ENCODE data around the gene VAMP8. TPM values are rescaled to one million over a fixed set of nuclear protein-coding genes. Genes with fewer than 3 reads are reported as not detected.

The VAMP8 gene
- total RNA-seq, 2 experiments from 2014 or later, result 98.3 to 106 TPM

- peaks cover 57% of the 10 kb centered on the region for H3K36me3 Mint-ChIP-seq (ENCODE audit: low read depth)
- intact Hi-C loops (cut with DNase I, micrococcal nuclease), result no loop called here
- peak; percentile 20 for ATAC-seq
Measured at GRCh38 chr2:85545780-85546240, 31.6 kb upstream of the VAMP8 start.

GRCh38 chr2:85547089-85547858 lies 30.1 kb upstream of the VAMP8 start:
- peaks cover 12% of the 10 kb centered on the region for H3K4me1 Mint-ChIP-seq
- peak overlapping the region; percentile 40 for H3K27ac Mint-ChIP-seq
- H3K9me3 Mint-ChIP-seq (ENCODE audit: low read depth), result no peaks in the 10 kb centered on the region
- intact Hi-C loops (cut with DNase I, micrococcal nuclease), result no loop called here
- H3K4me3 Mint-ChIP-seq, result no peak overlapping the region
- H3K27me3 Mint-ChIP-seq, result no peaks in the 10 kb centered on the region
- ATAC-seq (no peak), DNase-seq (no peak)
- CTCF ChIA-PET, result interaction anchor here (2.0 to 10.6 kb wide), 4 partner anchors 7 to 126 kb away, joined by 8 to 205 read pairs (median 70); partner anchors contain the start of genes GGCX, MAT2A and SH2D6
- H3K36me3 Mint-ChIP-seq (ENCODE audit: low read depth), result peaks cover 53% of the 10 kb centered on the region
- POLR2A ChIA-PET, result interaction anchor here (0.6 to 2.2 kb wide), 5 partner anchors 8 to 182 kb away, joined by 4 to 11 read pairs (median 4); partner anchors contain the start of genes MAT2A and RNF181

More at GRCh38 chr2:85545780-85546240, 31.6 kb upstream of the VAMP8 start:
- DNase-seq, result no peak
- Mint-ChIP-seq H3K4me3 (peak overlapping the region; percentile 3), H3K27ac (no peak overlapping the region), H3K4me1 (peaks cover 26% of the 10 kb centered on the region), H3K9me3 (ENCODE audit: low read depth) (no peaks in the 10 kb centered on the region), H3K27me3 (no peaks in the 10 kb centered on the region)
- ChIA-PET POLR2A (interaction anchor here (0.6 to 2.2 kb wide), 9 partner anchors 11 to 218 kb away, joined by 3 to 20 read pairs (median 4); partner anchors contain the start of genes GGCX and TGOLN2), CTCF (interaction anchor here (0.7 to 2.6 kb wide), 8 partner anchors 11 to 325 kb away, joined by 3 to 11 read pairs (median 3); partner anchors contain the start of gene SH2D6)

DNA sequence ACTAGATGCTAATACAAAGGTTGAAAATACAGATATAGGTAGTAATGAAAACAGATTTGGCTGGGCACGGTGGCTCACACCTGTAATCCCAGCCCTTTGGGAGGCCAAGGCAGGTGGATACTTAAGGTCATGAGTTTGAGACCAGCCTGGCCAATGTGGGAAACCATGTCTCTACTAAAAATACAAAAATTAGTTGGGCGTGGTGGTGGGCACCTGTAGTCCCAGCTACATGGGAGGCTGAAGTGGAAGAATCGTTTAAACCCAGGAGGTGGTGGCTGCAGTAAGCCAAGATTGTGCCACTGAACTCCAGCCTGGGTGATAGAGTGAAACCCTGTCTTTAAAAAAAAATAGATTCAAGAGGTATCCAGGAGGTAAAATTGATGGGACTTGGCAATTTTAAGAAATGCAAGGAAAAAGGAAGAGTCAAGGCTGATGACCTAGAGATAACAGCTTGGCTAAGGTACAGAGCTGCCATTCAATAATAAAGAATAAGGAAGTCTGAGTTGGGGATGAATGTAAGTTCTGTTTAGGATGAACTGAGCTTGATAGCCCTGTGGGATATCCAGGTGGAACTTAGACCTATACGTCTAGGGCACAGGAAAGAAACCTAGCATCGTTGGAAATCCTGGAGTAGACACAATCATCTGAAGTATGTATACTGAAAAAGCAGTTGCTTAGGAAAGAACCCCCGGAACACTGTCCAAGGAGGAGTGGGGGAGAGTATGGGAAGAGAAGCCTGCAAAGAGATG lies 29.4 kb upstream of the VAMP8 start:
- DNase-seq (no peak), ATAC-seq (no peak)
- ChIA-PET CTCF (interaction anchor here (1.0 to 10.6 kb wide), 9 partner anchors 8 to 239 kb away, joined by 3 to 205 read pairs (median 8); partner anchors contain the start of genes ELMOD3, GGCX, MAT2A and RETSAT), POLR2A (interaction anchor here (0.8 to 1.9 kb wide), 5 partner anchors 9 to 194 kb away, joined by 3 to 11 read pairs (median 4); partner anchors contain the start of genes ELMOD3, MAT2A, RETSAT and VAMP8)
- Mint-ChIP-seq H3K4me1 (peaks cover 4% of the 10 kb centered on the region), H3K9me3 (ENCODE audit: low read depth) (no peaks in the 10 kb centered on the region), H3K4me3 (no peak overlapping the region), H3K36me3 (ENCODE audit: low read depth) (peaks cover 53% of the 10 kb centered on the region), H3K27me3 (no peaks in the 10 kb centered on the region), H3K27ac (peak overlapping the region; percentile 38)
- intact Hi-C loops (cut with DNase I, micrococcal nuclease), result loop anchor here in 1 of 2 experiments (1.0 kb wide), 1 partner anchor 8 kb away; no protein-coding TSS in a partner anchor

DNA sequence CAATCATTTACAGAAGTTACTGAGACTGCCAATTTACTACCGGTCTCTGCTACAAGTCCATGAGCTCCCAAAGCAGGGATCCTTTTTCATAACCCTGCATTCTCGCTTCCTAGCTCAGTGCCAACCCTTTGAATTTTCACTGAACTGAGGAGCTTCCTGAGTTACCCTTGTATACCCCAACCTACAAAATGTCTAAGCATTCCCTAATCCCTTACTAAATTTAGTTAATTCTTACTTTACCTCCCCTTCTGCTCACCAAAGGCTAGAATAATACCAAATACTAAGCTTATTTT lies 28.8 kb upstream of the VAMP8 start:
- Mint-ChIP-seq H3K9me3 (ENCODE audit: low read depth) (no peaks in the 10 kb centered on the region), H3K36me3 (ENCODE audit: low read depth) (peaks cover 51% of the 10 kb centered on the region), H3K27me3 (no peaks in the 10 kb centered on the region), H3K27ac (no peak overlapping the region), H3K4me1 (no peaks in the 10 kb centered on the region), H3K4me3 (no peak overlapping the region)
- no peak for ATAC-seq
- intact Hi-C loops (cut with DNase I, micrococcal nuclease), result loop anchor here in 1 of 2 experiments (1.0 kb wide), 1 partner anchor 8 kb away; no protein-coding TSS in a partner anchor
- no peak for DNase-seq
- CTCF ChIA-PET, result interaction anchor here (0.6 to 10.6 kb wide), 12 partner anchors 9 to 239 kb away, joined by 3 to 205 read pairs (median 4); partner anchors contain the start of genes ELMOD3, GGCX, MAT2A and RETSAT
- POLR2A ChIA-PET, result interaction anchor here (0.8 to 1.9 kb wide), 5 partner anchors 9 to 194 kb away, joined by 3 to 11 read pairs (median 4); partner anchors contain the start of genes ELMOD3, MAT2A, RETSAT and VAMP8

DNA sequence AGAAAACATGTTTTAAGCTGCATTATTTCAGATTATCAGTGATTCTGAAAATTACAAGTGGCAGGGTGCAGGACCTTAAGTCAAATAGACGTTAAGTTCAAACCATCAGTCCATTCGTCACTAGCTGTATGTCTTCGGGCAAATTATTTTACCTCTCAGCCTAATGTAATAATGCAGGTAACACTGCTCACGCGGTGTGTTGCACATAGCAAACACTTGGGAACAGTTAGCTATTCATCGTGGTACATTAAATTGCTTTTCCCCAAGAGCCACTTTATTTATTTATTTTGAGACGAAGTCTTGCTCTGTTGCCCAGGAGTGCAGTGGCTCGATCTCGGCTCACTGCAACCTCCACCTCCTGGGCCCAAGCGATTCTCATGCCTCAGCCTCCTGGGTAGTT lies 28.3 kb upstream of the VAMP8 start:
- ChIA-PET POLR2A (interaction anchor here (0.8 to 1.4 kb wide), 4 partner anchors 11 to 195 kb away, joined by 3 to 4 read pairs (median 4); partner anchors contain the start of genes ELMOD3, RETSAT and VAMP8), CTCF (interaction anchor here (0.6 to 10.6 kb wide), 12 partner anchors 9 to 240 kb away, joined by 3 to 205 read pairs (median 4); partner anchors contain the start of genes ELMOD3, GGCX, MAT2A and RETSAT)
- Mint-ChIP-seq H3K4me1 (no peaks in the 10 kb centered on the region), H3K27ac (no peak overlapping the region), H3K4me3 (no peak overlapping the region), H3K36me3 (ENCODE audit: low read depth) (peaks cover 48% of the 10 kb centered on the region), H3K27me3 (no peaks in the 10 kb centered on the region), H3K9me3 (ENCODE audit: low read depth) (no peaks in the 10 kb centered on the region)
- intact Hi-C loops (cut with DNase I, micrococcal nuclease), result no loop called here
- ATAC-seq (no peak), DNase-seq (no peak)

- intact Hi-C loops (cut with DNase I, micrococcal nuclease), result loop anchor here in 1 of 2 experiments (5.0 kb wide), 1 partner anchor 223 kb away; the partner anchor contains the start of gene TGOLN2
- CTCF ChIA-PET, result interaction anchor here (0.6 to 10.6 kb wide), 12 partner anchors 9 to 250 kb away, joined by 3 to 205 read pairs (median 5); partner anchors contain the start of genes GGCX, MAT2A, SH2D6 and VAMP5
- no peaks in the 10 kb centered on the region for H3K9me3 Mint-ChIP-seq (ENCODE audit: low read depth)
- POLR2A ChIA-PET, result interaction anchor here (0.7 to 3.1 kb wide), 6 partner anchors 9 to 131 kb away, joined by 3 to 19 read pairs (median 18); partner anchors contain the start of genes GGCX, MAT2A and SH2D6
- H3K4me3 Mint-ChIP-seq, result no peak overlapping the region
- H3K4me1 Mint-ChIP-seq, result no peaks in the 10 kb centered on the region
- H3K36me3 Mint-ChIP-seq (ENCODE audit: low read depth), result peaks cover 45% of the 10 kb centered on the region
- DNase-seq (no peak), ATAC-seq (no peak)
- no peak overlapping the region for H3K27ac Mint-ChIP-seq
- H3K27me3 Mint-ChIP-seq, result no peaks in the 10 kb centered on the region
Measured at GRCh38 chr2:85549826-85550225, 27.6 kb upstream of the VAMP8 start.

DNA sequence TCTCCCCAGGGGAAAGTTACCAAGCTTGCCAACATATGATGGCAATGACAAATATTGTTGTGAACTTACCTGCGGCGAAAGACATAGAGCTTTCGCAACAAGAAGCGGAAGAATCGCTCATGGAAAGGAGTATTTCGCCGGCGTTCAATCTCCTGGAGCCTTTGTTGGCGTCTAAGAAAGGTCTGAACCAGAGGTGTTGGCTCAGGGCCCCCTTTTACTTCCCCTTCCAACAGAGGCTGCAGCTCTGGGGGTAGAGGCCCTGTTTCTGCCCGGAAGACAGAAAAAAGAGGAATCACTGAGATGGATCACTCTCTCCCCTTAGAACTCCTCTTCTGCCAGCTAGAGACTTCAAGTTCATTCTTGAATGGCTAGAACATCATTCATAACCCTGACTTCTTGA lies 26.9 kb upstream of the VAMP8 start:
- Mint-ChIP-seq H3K27ac (no peak overlapping the region), H3K4me3 (no peak overlapping the region), H3K9me3 (ENCODE audit: low read depth) (no peaks in the 10 kb centered on the region), H3K27me3 (no peaks in the 10 kb centered on the region), H3K36me3 (ENCODE audit: low read depth) (peaks cover 43% of the 10 kb centered on the region), H3K4me1 (peaks cover 2% of the 10 kb centered on the region)
- intact Hi-C loops (cut with DNase I, micrococcal nuclease), result loop anchor here in 1 of 2 experiments (5.0 kb wide), 1 partner anchor 223 kb away; the partner anchor contains the start of gene TGOLN2
- DNase-seq, result no peak
- ChIA-PET POLR2A (interaction anchor here (1.0 to 3.1 kb wide), 6 partner anchors 10 to 196 kb away, joined by 3 to 19 read pairs (median 18); partner anchors contain the start of genes ELMOD3, GGCX, MAT2A and RETSAT), CTCF (interaction anchor here (0.6 to 10.6 kb wide), 18 partner anchors 9 to 250 kb away, joined by 3 to 205 read pairs (median 5); partner anchors contain the start of genes ELMOD3, GGCX, MAT2A and RETSAT)
- ATAC-seq, result no peak

GRCh38 chr2:85551698-85552678 lies 25.4 kb upstream of the VAMP8 start:
- no peaks in the 10 kb centered on the region for H3K27me3 Mint-ChIP-seq
- POLR2A ChIA-PET, result interaction anchor here (0.6 to 3.1 kb wide), 7 partner anchors 9 to 140 kb away, joined by 3 to 19 read pairs (median 17); partner anchors contain the start of genes GGCX, MAT2A, SH2D6 and VAMP5
- H3K9me3 Mint-ChIP-seq (ENCODE audit: low read depth), result no peaks in the 10 kb centered on the region
- H3K27ac Mint-ChIP-seq, result no peak overlapping the region
- ATAC-seq (peak; percentile 88), DNase-seq (peak; percentile 92)
- CTCF ChIA-PET, result interaction anchor here (0.5 to 10.6 kb wide), 34 partner anchors 7 to 1729 kb away, joined by 3 to 205 read pairs (median 4); partner anchors contain the start of genes CAPG, ELMOD3, GGCX and MAT2A
- peaks cover 2% of the 10 kb centered on the region for H3K4me1 Mint-ChIP-seq
- H3K4me3 Mint-ChIP-seq, result no peak overlapping the region
- intact Hi-C loops (cut with DNase I, micrococcal nuclease), result loop anchor here (1.0 to 5.0 kb wide), 5 partner anchors 132 to 225 kb away; partner anchors contain the start of genes TGOLN2 (in 2 of the 2), ELMOD3 (in 1 of the 2) and RETSAT (in 1 of the 2)
- H3K36me3 Mint-ChIP-seq (ENCODE audit: low read depth), result peaks cover 40% of the 10 kb centered on the region

DNA sequence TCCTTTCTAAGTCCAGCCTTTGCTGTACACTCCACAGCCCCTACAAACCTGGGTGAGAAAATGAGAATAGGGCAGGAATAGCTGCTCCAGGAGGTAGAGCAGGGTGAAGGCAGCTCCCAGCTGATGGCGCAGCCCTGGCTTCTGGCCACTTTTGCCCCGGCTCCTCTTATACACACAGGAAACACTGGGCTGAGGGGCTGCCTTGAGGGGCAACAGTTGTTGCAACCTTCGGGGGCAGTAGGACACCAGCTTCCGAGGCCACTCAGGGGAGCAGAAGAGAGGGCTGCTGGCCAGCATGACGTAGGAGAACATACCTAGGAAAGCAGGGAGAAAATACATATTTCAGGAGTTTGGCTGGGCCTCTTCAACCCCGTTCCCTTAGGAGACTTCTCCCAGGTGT lies 24.2 kb upstream of the VAMP8 start:
- intact Hi-C loops (cut with DNase I, micrococcal nuclease), result loop anchor here (2.0 to 5.0 kb wide), 2 partner anchors 226 kb away; partner anchors contain the start of gene TGOLN2 (in 2 of the 2)
- no peaks in the 10 kb centered on the region for H3K9me3 Mint-ChIP-seq (ENCODE audit: low read depth)
- ATAC-seq, result no peak

More for the DNA sequence above, 24.2 kb upstream of the VAMP8 start:
- Mint-ChIP-seq H3K4me1 (peaks cover 3% of the 10 kb centered on the region), H3K36me3 (ENCODE audit: low read depth) (peaks cover 46% of the 10 kb centered on the region), H3K4me3 (no peak overlapping the region), H3K27ac (no peak overlapping the region), H3K27me3 (no peaks in the 10 kb centered on the region)
- POLR2A ChIA-PET, result interaction anchor here (0.6 kb wide), 1 partner anchor 172 kb away, joined by 5 read pairs; no protein-coding TSS in a partner anchor
- CTCF ChIA-PET, result interaction anchor here (0.7 to 10.6 kb wide), 6 partner anchors 117 to 219 kb away, joined by 3 to 205 read pairs (median 3); partner anchors contain the start of gene SH2D6
- DNase-seq, result no peak

All from activated CD4-positive, alpha-beta T cell treated with anti-CD3 and anti-CD28 coated beads for 36 hours (primary cell).